ENCODE measurements around the gene COA1. TPM values are rescaled to one million over a fixed set of nuclear protein-coding genes. Genes with fewer than 3 reads are reported as not detected.

Gene COA1
- total RNA-seq, 1 donor from 2014 or later: 50.0 TPM

- FAIRE-seq: no peak
These were observed 25.3 kb upstream of the COA1 start for GRCh38 chr7:43754596-43754995.

GRCh38 chr7:43753843-43754242 is 24.5 kb upstream of the COA1 start:
- FAIRE-seq (no peak), DNase-seq (ENCODE audit: low read depth) (no peak)

More at GRCh38 chr7:43754596-43754995, 25.3 kb upstream of the COA1 start:
- H3K36me3 ChIP-seq (ENCODE audit: control insufficient read depth, insufficient read depth, low read length): no peaks in the 10 kb centered on the region
- no peak overlapping the region for H3K4me3 ChIP-seq (ENCODE audit: low read depth, low read length)
- TF ChIP-seq CTCF (IDR thresholded peaks at IDR 0.05; ENCODE audit: insufficient read depth, low read length, severe bottlenecking): no peak
- no peaks in the 10 kb centered on the region for H3K27me3 ChIP-seq (ENCODE audit: control insufficient read depth, insufficient read depth, low read length)
- no peak for DNase-seq (ENCODE audit: low read depth)

GRCh38 chr7:43753271-43753810 is 24.0 kb upstream of the COA1 start:
- FAIRE-seq (no peak), DNase-seq (ENCODE audit: low read depth) (no peak)
- H3K36me3 ChIP-seq (ENCODE audit: control insufficient read depth, insufficient read depth, low read length): no peaks in the 10 kb centered on the region
- H3K4me3 ChIP-seq (ENCODE audit: low read depth, low read length): no peak overlapping the region
- H3K27me3 ChIP-seq (ENCODE audit: control insufficient read depth, insufficient read depth, low read length): no peaks in the 10 kb centered on the region
- no peak for TF ChIP-seq CTCF (IDR thresholded peaks at IDR 0.05; ENCODE audit: insufficient read depth, low read length, severe bottlenecking)

More at GRCh38 chr7:43753843-43754242, 24.5 kb upstream of the COA1 start:
- TF ChIP-seq CTCF (IDR thresholded peaks at IDR 0.05; ENCODE audit: insufficient read depth, low read length, severe bottlenecking): no peak
- H3K36me3 ChIP-seq (ENCODE audit: control insufficient read depth, insufficient read depth, low read length): no peaks in the 10 kb centered on the region
- H3K27me3 ChIP-seq (ENCODE audit: control insufficient read depth, insufficient read depth, low read length): no peaks in the 10 kb centered on the region
- H3K4me3 ChIP-seq (ENCODE audit: low read depth, low read length): no peak overlapping the region

- no peak for TF ChIP-seq CTCF (IDR thresholded peaks at IDR 0.05; ENCODE audit: insufficient read depth, low read length, severe bottlenecking)
- no peaks in the 10 kb centered on the region for H3K27me3 ChIP-seq (ENCODE audit: control insufficient read depth, insufficient read depth, low read length)
These were observed 23.1 kb upstream of the COA1 start for GRCh38 chr7:43752411-43752810.

GRCh38 chr7:43750016-43750887 is 20.9 kb upstream of the COA1 start:
- Histone ChIP-seq H3K27me3 (ENCODE audit: control insufficient read depth, insufficient read depth, low read length) (no peaks in the 10 kb centered on the region), H3K4me3 (ENCODE audit: low read depth, low read length) (no peak overlapping the region), H3K36me3 (ENCODE audit: control insufficient read depth, insufficient read depth, low read length) (no peaks in the 10 kb centered on the region)
- TF ChIP-seq CTCF (IDR thresholded peaks at IDR 0.05; ENCODE audit: insufficient read depth, low read length, severe bottlenecking): no peak
- no peak for FAIRE-seq
- no peak for DNase-seq (ENCODE audit: low read depth)

More at GRCh38 chr7:43752411-43752810, 23.1 kb upstream of the COA1 start:
- no peak overlapping the region for H3K4me3 ChIP-seq (ENCODE audit: low read depth, low read length)
- no peak for FAIRE-seq
- no peak for DNase-seq (ENCODE audit: low read depth)
- no peaks in the 10 kb centered on the region for H3K36me3 ChIP-seq (ENCODE audit: control insufficient read depth, insufficient read depth, low read length)
